Forelimb muscle (tissue), 1 donor: ENCODE measurements around the gene ZNF827. TPM values are rescaled to one million over a fixed set of nuclear protein-coding genes. Genes with fewer than 3 reads are reported as not detected.

Source experiments
- DNase-seq: peaks from one replicate; pipeline ENCODE4 v3.0.0-alpha.2; 2013; ENCODE audit warnings: low read depth
- polyA plus RNA-seq: library from polyadenylated mRNA; unstranded; fragments of 120-200 nt; gene quantifications from one replicate; pipeline ENCODE4 v1.2.1, GENCODE V29; 2013; ENCODE audit not compliant: insufficient read length

Gene ZNF827, protein sequence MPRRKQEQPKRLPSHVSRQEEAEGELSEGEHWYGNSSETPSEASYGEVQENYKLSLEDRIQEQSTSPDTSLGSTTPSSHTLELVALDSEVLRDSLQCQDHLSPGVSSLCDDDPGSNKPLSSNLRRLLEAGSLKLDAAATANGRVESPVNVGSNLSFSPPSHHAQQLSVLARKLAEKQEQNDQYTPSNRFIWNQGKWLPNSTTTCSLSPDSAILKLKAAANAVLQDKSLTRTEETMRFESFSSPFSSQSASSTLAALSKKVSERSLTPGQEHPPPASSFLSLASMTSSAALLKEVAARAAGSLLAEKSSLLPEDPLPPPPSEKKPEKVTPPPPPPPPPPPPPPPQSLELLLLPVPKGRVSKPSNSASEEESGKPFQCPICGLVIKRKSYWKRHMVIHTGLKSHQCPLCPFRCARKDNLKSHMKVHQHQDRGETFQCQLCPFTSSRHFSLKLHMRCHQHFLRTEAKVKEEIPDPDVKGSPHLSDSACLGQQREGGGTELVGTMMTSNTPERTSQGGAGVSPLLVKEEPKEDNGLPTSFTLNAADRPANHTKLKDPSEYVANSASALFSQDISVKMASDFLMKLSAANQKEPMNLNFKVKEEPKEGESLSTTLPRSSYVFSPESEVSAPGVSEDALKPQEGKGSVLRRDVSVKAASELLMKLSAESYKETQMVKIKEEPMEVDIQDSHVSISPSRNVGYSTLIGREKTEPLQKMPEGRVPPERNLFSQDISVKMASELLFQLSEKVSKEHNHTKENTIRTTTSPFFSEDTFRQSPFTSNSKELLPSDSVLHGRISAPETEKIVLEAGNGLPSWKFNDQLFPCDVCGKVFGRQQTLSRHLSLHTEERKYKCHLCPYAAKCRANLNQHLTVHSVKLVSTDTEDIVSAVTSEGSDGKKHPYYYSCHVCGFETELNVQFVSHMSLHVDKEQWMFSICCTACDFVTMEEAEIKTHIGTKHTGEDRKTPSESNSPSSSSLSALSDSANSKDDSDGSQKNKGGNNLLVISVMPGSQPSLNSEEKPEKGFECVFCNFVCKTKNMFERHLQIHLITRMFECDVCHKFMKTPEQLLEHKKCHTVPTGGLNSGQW
- polyA plus RNA-seq, result 17.5 TPM

DNA sequence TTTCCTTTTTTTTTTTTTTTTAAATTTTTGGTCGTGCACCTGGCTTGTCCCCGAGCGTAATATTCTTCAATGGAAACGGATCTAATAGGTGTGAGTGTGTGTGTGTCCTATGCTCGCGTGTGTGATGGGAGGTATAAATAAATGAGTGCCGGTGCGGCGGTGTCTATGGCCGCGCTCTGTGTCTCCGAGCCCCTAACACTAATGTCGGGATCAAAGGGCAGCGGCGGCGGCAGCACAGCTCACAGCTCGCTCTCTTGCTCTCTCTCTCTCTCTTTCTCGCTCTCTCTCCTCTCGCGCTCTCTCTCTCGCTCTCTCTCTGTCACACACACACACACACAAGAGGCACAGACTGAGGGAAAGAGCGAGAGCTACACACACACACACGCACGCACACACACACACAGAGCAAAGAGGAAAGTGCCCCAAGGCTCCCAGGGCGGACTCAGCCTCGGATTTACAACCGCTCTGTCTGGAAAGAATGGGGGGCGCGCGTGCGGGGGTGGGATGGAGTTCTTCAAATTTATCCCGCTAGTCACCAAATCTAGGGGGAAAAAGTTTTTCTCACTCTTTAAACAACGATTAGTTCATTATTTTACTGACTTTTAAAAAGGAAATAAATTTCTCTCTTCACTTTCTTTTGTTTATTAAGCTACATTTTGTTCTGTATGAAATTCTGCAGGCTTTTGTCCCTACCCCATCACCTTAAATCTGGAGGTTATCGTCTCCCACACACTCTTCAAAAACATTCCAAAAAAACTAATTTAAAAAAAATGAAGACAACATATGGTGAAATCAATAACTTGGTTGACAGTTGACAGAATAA, at the start of gene ZNF827:
TSS of gene ZNF827 (minus strand) at position 206 of the 823 bp plus-strand sequence. CDS start 416 bp downstream, outside the sequence.
- DNase-seq, result no peak

DNA sequence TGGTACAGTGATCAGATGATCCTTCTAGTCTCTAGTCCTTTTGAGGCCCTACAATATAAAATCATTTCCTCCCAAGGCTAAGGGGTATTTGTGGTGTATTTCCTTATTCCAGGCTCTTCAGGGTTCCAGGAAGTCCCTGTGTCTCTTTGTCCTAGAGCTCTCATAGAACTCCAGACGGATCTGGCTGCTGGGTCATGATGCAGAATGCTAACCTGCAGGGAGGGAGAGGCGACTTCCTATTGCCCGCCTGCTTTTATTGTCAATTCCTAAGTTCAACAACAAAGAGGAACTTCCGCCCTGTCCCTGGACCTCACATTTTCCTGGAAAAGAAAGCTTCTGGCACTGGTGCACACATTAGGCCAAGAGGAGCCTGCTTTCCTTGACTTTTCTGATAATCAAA, 45.9 kb upstream of the ZNF827 start:
- no peak for DNase-seq

- no peak for DNase-seq
Observed at GRCh38 chr4:145982791-145983190, 44.2 kb upstream of the ZNF827 start.

- no peak for DNase-seq
Observed at GRCh38 chr4:145979160-145979559, 40.5 kb upstream of the ZNF827 start.

DNA sequence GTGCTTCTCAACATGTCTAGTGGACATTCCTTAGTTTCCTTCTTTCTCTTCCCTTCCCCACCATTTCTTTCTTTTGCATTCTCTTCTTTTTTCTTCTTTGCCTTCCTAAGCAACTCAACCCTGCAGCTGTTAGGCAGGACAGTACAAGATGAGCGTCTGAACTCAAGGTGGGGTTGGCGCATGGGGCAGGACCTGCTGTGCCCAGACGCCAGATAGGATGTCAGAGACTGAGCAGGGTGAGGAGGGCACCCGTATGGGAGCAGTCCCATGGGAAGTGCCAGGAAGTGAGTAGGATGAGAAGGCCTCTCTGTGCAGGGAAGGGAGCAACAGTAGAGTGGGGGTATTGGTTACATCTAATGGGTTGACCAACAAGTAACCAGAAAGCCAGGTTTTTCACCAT, 38.1 kb upstream of the ZNF827 start:
- DNase-seq, result no peak

DNA sequence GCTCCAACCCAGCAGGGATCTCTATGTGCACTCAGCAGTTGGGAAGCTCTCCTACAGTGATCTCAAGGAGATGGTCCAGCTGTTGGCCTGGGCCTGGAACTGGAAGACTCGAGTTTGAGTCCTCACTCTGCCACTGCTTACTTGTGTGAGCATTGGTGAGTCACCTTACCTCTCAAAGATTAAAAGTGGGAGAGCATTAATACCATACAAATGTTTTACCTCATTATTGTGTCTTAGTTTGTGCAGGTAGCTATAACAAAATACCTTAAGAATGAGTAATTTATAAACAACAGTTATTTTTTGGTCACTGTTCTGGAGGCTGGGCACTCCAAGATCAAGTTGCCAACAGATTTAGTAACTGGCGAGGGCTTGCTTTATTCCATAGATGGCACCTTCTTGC, 21.4 kb upstream of the ZNF827 start:
- DNase-seq, result no peak

DNA sequence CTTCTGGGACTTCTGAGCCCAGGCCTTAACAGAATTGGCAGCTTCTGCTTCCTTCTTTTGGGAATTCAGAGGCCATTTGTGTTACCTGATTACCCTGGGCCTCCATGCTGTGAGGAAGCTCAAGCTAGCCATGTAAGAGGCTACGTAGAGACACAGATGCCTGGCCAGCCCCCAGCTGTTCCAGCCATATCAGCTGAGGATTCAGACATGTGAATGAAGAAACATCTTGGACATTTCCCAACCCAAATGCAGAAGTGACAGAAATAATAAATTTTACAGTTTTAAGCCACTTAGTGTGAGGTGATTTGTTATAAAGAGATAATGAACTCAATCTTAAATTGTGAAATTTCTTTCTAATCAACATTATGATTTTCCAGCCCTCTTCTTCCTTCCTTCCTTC, 18.7 kb upstream of the ZNF827 start:
- DNase-seq, result no peak

DNA sequence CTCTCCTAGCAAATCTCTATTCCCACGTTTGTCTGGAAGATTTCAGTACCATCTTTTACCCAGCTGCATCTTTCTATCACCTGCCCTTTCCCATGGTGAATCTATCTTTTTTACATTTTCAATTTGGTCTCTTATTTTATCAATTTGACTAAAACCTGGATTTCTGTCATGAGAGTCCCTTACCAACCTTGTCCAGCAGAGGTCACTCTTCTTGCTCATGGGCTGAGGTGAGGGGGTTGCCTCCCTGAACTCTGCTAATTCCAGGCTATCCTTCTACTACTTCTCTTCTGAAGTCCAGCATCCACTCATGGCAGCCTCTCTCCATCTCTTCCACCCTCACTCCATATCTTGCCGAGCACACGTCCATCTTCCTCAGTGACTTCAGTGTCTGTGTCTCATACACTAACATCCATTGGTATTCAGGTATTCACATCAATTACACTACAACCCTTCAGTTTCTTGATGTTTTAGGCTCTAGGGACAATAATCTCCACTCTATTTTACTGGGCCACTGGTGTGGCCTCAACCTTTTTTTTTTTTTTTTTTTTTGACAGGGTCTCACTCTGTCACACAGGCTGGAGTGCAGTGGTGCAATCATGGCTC, 17.8 kb upstream of the ZNF827 start:
- no peak for DNase-seq

DNA sequence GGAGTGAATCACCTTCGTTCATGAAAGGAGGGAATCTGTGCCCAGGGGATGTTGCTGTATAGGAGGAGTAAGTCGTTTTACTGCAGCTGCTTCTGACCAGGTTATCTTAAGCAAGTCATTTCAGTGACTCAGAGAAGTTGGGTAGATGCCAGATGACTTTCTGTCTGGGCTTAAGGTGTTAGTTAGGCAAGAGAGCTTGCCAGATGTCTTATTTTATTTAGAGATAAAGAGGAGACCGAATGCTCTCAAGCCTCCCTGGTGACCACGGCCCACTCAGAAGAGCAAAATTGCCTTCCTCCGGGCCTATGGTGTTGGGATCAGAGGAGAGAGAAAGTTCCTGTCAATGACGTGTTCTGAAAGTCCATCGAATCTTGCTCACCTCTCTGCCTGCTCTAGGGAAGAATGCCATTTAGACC, 16.3 kb upstream of the ZNF827 start:
- no peak for DNase-seq

DNA sequence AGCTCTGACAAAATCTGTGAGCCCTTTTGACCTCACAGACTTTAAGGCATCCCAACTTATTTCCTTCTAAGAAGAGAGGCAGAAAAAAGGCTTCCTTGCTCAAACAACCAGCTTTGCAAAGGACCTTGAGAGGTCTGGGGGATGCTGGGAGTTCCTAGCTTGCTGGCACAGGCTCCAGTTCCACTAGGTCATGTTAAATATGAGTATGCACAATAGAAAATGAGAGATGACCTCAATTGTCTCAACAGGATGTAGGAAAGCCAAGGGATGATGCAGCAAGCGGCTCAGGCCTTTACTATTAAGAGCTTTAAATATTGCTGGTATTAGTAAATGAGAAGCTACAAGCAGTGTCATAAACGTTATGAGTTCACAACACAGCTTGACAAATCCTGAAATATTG, 13.3 kb upstream of the ZNF827 start:
- no peak for DNase-seq

GRCh38 chr4:145945431-145946155, 7.0 kb upstream of the ZNF827 start:
- no peak for DNase-seq

DNA sequence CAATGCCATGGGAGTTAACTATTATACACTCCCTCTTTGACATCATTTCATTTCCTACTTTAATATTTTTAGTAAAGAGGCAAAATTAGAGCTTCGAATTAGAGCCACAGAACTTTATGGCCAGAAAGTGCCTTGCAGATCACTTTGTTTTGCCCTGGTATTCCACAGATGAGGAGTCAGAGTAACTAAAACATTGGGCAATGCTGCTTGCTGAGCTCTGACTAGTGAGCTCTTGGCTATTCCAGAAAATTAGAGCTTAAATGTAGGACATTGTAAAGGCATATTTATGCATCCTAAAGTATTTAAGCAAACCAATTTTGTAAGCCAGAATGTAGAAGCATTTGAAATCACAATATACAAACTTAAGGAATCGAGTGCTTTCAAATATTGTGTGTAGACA, 6.3 kb upstream of the ZNF827 start:
- DNase-seq, result no peak

DNA sequence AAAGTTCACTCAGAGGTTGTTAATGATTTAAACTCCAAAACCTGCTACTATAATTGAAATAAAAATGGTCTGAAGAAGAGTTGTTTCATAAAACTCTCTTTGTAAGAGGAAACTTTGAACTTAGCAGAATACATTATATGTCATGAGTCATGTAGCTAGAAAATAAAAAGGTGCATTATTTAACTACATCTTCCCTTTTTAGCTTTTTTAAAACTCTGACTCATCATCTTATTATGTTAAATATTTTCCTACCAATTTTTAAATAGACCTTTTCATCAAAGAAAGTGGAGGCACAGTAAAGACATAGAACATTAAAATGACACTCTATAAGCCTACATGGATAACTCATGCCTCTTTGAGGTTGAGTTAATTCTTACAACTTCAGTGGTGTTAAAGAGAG, 1.2 kb upstream of the ZNF827 start:
- DNase-seq, result no peak

DNA sequence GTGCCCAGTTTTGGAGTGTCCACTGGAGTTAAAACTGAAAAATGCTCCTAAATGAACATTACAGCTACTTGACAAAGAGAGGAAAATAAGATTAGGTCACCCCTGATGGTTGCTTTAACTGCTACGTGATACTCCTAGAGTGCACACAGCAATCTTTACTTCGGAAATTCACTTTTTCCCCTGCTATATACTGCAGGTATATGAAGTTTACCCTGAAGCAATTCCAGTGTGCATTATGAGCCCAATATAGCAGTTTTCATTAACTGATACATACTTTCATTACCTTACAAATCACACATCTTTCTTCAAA, 773 bp upstream of the ZNF827 start:
- DNase-seq, result no peak

GRCh38 chr4:145937971-145938611, 532 bp downstream of the ZNF827 start:
- DNase-seq, result no peak

- no peak for DNase-seq
Observed at GRCh38 chr4:145936997-145937901, 1.4 kb downstream of the ZNF827 start.

DNA sequence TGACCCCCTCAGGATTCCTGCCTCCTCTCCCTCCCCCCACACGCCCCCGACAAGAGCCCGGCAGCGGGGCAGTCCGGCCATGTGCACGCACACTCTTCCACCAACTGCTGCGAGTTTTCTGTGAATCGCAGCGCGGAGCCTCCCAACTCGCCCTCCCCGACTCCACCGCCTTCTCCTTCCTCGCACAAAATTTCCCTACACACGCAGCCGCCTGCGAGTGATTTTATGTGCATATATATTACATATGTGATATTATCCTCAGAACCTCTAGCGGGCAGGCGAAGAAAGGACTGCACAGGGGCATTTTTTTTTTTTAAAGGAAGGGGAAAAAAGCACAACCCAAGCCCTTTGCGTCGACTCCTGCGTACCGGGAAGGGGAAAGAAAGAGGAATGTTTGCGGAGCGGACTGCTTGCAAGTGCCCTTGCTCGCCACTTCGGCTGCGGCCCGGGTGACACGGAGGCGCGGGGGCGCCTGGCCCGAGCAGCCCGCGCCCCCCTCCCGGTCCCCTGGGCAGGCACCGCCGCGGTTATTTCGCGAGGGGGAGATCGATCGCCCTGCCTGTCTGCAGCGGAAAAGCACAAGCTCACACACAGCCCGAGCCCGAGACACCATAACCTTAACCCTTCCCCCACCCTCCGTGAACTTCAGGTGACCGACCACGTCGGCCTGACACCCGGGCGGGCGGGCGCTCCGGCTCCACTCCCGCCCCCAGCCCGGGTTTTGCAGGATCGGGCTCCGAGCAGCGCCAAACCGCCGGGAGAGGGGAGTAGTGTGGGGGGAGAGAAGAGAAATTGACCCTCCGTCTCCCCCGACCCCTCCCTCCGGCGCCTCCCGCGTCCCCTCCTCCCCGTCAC, 2.3 kb downstream of the ZNF827 start:
- DNase-seq, result no peak
